Ovary (tissue), 9 donors: ENCODE measurements around the gene TFF3. TPM values are rescaled to one million over a fixed set of nuclear protein-coding genes. Genes with fewer than 3 reads are reported as not detected.

Experiments used
- DNase-seq, 5 donors: peaks; one replicate each; pipeline ENCODE4 v3.0.0-alpha.2; 2019 to 2020
- H3K27ac ChIP-seq, 2 donors: fragments of 200-600 bp; one replicate each; pipeline versions ENCODE4 v1.5.1 to v1.8.0; 2019 to 2022
- H3K27me3 ChIP-seq: fragments of 200-600 bp; one replicate; pipeline ENCODE4 v1.8.0; 2022
- H3K36me3 ChIP-seq: fragments of 200-600 bp; sonication (generic); one replicate; pipeline ENCODE4 v1.5.1; 2019
- H3K4me1 ChIP-seq: one replicate; pipeline ENCODE4 v1.8.1; 2013; ENCODE audit warnings: mild to moderate bottlenecking, moderate library complexity; ENCODE audit not compliant: insufficient read depth
- H3K4me3 ChIP-seq: fragments of 200-600 bp; sonication (generic); one replicate; pipeline ENCODE4 v1.5.1; 2017
- H3K9me3 ChIP-seq, 2 donors: fragments of 200-600 bp in 1 of 2; sonication (generic) in 1 of 2; one replicate each; pipeline versions ENCODE4 v1.5.1 to v1.8.1; 2013 to 2019; ENCODE audit warnings: mild to moderate bottlenecking in 1 of 2, moderate library complexity in 1 of 2
- EP300 ChIP-seq: sonication (generic); formaldehyde crosslinking; IDR thresholded peaks from one replicate; pipeline ENCODE4 v1.6.1; 2017; ENCODE audit warnings: antibody characterized with exemption
- POLR2A ChIP-seq: fragments of 450-650 bp; IDR thresholded peaks from one replicate; pipeline ENCODE4 v1.6.1; 2017; ENCODE audit warnings: antibody characterized with exemption, mild to moderate bottlenecking, moderate library complexity
- WGBS, 3 donors: extraction: QIAGEN DNeasy Blood & Tissue Kit in 1 of 3; methylation state at CpG; one replicate each; pipeline versions ENCODE4 v1.1.5 to v1.1.7; 2013 to 2017; 5-methylcytosine and 5-hydroxymethylcytosine counted together
- intact Hi-C, 4 donors: fragments of 100-400 bp; cut with DNase I; formaldehyde crosslinking; loops; one replicate each; pipeline versions ENCODE4 v1.11.0 to v1.15.1; 2022 to 2023
- polyA plus RNA-seq, 2 donors: library from polyadenylated mRNA; stranded (reverse); fragments of 200-250 nt in 1 of 2; fragments of 350-450 nt in 1 of 2; fragmentation: Illumina TruSeq in 1 of 2; extraction: RNeasy Lipid Tissue Mini Kit (QIAGEN cat#74804) in 1 of 2; gene quantifications; one replicate each; pipeline ENCODE4 v1.2.3, GENCODE V29; 2013 to 2014
- total RNA-seq, 7 donors: library from RNA; depleted of rRNA in 2 of 7; stranded (reverse); fragments of >200 nt in 2 of 7; fragmentation: NEBNext Ultra II Directional in 3 of 7; extraction: Animal tissue kit (Norgen Biotek cat#: 25700) in 3 of 7; gene quantifications; one replicate each; pipeline versions ENCODE4 v1.1.0 to v1.2.4, GENCODE V29; 2016 to 2023
- TF ChIP-seq, protein P1 (sequence below), 3 donors: fragments of 450-650 bp in 2 of 3; fragments of 200-600 bp in 1 of 3; IDR thresholded peaks; one replicate each; pipeline versions ENCODE4 v1.5.1 to v1.8.0; 2016 to 2022; ENCODE audit warnings: antibody characterized with exemption in 3 of 3, mild to moderate bottlenecking in 1 of 3
- donor health status: DM: no; HTN: no; CAD: no; lungs with moderate emphysema.
- donor health status: DM: no; HTN: no; CAD: no.
- donor health status: Bipolar disorder and iron deficiency.
- donor health status: DM: yes; HTN: yes; CAD: no.
- donor health status: DM: no; HTN: no; CAD: no.
- donor health status: DM: yes; HTN: yes; CAD: no.

Gene TFF3
- total and polyA plus RNA-seq, 9 donors, result 1.3 to 131 (median 11.0) TPM; not detected in 1

DNA sequence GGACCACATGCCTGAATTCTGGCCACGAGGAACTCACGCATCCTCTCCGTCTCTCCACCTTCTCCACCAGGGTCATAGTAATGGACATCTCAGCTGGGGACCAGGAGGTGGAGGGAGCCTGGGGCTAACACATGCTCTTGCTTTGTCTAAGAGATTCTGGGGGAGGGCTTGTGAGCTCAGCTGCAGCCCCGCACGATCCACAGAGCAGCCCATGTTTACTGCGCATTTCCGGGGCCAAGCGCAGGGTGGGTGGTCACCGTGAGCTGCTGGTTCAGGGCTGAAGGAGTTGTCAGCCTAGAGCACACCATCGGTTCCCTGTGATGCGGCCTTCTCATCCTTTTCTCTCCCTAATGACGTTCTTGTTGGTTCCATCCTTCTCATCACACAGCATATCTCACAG is 43.1 kb upstream of the TFF3 start:
- TF ChIP-seq EP300, result no peak
- TF ChIP-seq, protein P1, sequence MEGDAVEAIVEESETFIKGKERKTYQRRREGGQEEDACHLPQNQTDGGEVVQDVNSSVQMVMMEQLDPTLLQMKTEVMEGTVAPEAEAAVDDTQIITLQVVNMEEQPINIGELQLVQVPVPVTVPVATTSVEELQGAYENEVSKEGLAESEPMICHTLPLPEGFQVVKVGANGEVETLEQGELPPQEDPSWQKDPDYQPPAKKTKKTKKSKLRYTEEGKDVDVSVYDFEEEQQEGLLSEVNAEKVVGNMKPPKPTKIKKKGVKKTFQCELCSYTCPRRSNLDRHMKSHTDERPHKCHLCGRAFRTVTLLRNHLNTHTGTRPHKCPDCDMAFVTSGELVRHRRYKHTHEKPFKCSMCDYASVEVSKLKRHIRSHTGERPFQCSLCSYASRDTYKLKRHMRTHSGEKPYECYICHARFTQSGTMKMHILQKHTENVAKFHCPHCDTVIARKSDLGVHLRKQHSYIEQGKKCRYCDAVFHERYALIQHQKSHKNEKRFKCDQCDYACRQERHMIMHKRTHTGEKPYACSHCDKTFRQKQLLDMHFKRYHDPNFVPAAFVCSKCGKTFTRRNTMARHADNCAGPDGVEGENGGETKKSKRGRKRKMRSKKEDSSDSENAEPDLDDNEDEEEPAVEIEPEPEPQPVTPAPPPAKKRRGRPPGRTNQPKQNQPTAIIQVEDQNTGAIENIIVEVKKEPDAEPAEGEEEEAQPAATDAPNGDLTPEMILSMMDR (IDR thresholded peaks at IDR 0.05), result no peak
- TF ChIP-seq POLR2A, result no peak
- Histone ChIP-seq H3K4me1 (no peaks in the 10 kb centered on the region), H3K27ac (no peak overlapping the region), H3K27me3 (no peaks in the 10 kb centered on the region), H3K36me3 (no peaks in the 10 kb centered on the region), H3K4me3 (no peak overlapping the region), H3K9me3 (peaks cover 0 to 5% of the 10 kb centered on the region in 2 donors)
- intact Hi-C loops, result no loop called here
- DNase-seq, result no peak
- 88 to 92% (median 90%) methylated on average over 12 of the region's 12 CpGs for WGBS, 3 donors

DNA sequence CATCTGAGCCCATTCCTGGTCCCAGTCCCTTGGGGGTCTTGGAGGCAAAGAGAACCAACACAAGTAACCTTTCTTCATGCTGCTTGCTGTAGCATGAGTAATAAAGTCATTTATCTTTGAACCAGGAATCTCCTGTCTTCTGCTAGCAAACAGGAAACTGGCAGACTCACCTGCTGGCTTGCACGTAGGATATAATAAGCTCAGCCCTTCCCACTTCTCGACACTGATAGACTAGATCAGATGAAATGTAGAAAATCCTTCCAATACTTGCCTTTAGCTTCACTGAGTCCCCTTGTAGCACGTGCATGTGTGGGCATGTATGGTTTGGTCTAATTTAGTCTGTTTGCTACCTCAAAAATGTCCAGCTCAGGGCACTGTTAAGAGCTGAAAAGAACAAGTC is 42.1 kb upstream of the TFF3 start:
- DNase-seq, result no peak
- TF ChIP-seq POLR2A (no peak), EP300 (no peak)
- TF ChIP-seq, protein P1 (IDR thresholded peaks at IDR 0.05), result no peak
- intact Hi-C loops, result no loop called here

DNA sequence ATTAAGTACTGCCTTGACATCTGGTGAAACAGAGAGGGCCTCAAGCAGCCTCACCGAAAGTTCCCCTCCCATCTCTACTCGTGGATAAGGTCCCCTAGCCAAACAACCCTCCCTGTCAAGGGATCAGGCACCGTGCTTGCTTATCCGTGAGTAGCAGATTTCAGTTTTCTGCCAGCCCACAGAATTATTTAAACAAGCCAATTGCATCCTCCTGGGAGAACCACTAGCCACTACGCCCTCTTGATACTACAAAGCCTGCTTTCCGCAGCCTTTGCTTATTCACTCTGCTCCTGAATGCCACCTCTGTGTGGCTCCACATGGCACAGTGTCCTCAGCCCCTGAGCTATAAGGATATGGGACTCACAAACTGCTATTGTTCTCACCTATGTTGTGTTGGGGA is 41.4 kb upstream of the TFF3 start:
- Histone ChIP-seq H3K27ac (no peak overlapping the region), H3K4me1 (no peaks in the 10 kb centered on the region), H3K27me3 (no peaks in the 10 kb centered on the region), H3K9me3 (peaks cover 0 to 5% of the 10 kb centered on the region in 2 donors), H3K36me3 (no peaks in the 10 kb centered on the region), H3K4me3 (no peak overlapping the region)
- no peak for DNase-seq
- intact Hi-C loops, result no loop called here
- 41 to 91% (median 46%) methylated on average over 6 of the region's 6 CpGs for WGBS, 3 donors
- TF ChIP-seq EP300, result no peak
- TF ChIP-seq POLR2A, result no peak
- TF ChIP-seq, protein P1 (IDR thresholded peaks at IDR 0.05), result no peak

More for the DNA sequence above, 42.1 kb upstream of the TFF3 start:
- Histone ChIP-seq H3K27me3 (no peaks in the 10 kb centered on the region), H3K4me3 (no peak overlapping the region), H3K4me1 (no peaks in the 10 kb centered on the region), H3K27ac (no peak overlapping the region), H3K9me3 (peaks cover 0 to 5% of the 10 kb centered on the region in 2 donors), H3K36me3 (no peaks in the 10 kb centered on the region)
- 66 to 73% (median 67%) methylated on average over 3 of the region's 3 CpGs for WGBS, 3 donors

DNA sequence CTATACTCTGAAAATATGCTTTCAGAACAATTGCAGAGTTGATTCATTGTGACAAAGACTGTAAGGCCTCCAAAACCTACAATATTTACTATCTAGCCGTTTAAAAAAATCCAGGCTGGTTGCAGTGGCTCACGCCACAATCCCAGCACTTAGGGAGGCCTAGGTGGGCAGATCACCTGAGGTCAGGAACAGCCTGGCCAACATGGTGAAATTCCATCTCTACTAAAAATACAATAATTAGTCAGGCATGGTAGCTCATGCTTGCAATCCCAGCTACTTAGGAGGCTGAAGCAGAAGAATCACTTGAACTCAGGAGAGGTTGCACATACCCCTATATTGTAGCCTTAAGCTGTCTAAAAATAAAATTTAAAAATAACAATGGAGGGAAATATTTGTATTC is 40.8 kb upstream of the TFF3 start:
- H3K4me3 ChIP-seq, result no peak overlapping the region
- intact Hi-C loops, result no loop called here
- DNase-seq, result no peak
- no peaks in the 10 kb centered on the region for H3K4me1 ChIP-seq
- H3K27me3 ChIP-seq, result no peaks in the 10 kb centered on the region
- WGBS, 3 donors, result 85 to 93% (median 86%) methylated on average over 2 of the region's 2 CpGs
- H3K36me3 ChIP-seq, result no peaks in the 10 kb centered on the region
- peaks cover 0 to 5% of the 10 kb centered on the region in 2 donors for H3K9me3 ChIP-seq
- TF ChIP-seq POLR2A (no peak), EP300 (no peak)
- TF ChIP-seq, protein P1 (IDR thresholded peaks at IDR 0.05), result no peak
- no peak overlapping the region for H3K27ac ChIP-seq

DNA sequence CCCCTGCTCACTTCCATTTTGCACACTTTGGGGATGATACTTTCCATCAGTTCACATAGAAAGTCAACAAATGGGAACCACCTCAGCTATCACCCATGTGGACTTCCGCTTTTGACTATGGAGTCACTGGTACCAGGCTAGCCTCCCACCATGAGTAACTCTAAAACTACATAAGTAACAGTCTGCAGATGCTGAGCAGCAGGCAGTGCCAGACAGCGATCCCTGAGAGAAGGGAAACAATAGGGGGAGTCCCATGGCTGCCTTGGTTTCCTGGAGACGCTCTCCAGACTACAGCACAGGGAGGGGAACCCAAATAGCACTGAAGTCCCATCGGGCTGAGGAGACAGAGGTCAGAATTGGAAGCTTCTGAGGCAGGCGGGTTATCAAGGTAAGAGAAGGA is 38.4 kb upstream of the TFF3 start:
- H3K27me3 ChIP-seq, result no peaks in the 10 kb centered on the region
- no peaks in the 10 kb centered on the region for H3K36me3 ChIP-seq
- intact Hi-C loops, result no loop called here
- TF ChIP-seq EP300, result no peak
- TF ChIP-seq, protein P1 (IDR thresholded peaks at IDR 0.05), result no peak
- WGBS, 3 donors, result 86 to 91% (median 88%) methylated on average over 5 of the region's 5 CpGs
- no peak overlapping the region for H3K27ac ChIP-seq
- H3K4me3 ChIP-seq, result no peak overlapping the region
- peaks cover 0 to 5% of the 10 kb centered on the region in 2 donors for H3K9me3 ChIP-seq
- no peaks in the 10 kb centered on the region for H3K4me1 ChIP-seq
- DNase-seq, result peak in 1 of 5 donors; percentile 3
